ENCODE data around the gene ZNF652.

- TF ChIP-seq CTCF (IDR thresholded peaks at IDR 0.05; ENCODE audit: insufficient read depth, low read depth, low read length) (no peak), EZH2 (IDR thresholded peaks at IDR 0.05; ENCODE audit: insufficient read depth, low read length) (no peak)
These were observed 13.5 kb upstream of the ZNF652 start for GRCh38 chr17:49375544-49375943.

Data from astrocyte (in vitro differentiated cells and primary cell).